MM.1S (cell line): ENCODE data around the gene HDAC7.

Experiments
- EZH2 ChIP-seq: fragments of 300-600 bp; sonication (generic); optimal IDR thresholded peaks from 2 replicates; pipeline ENCODE3; 2017; ENCODE audit warnings: low read depth, mild to moderate bottlenecking, antibody characterized with exemption, low read length, mixed read lengths
- EZH2phosphoT487 ChIP-seq: fragments of 300-600 bp; sonication (generic); IDR thresholded peaks from 2 replicates; pipeline ENCODE4 v1.6.1; 2018; ENCODE audit warnings: antibody characterized with exemption, low read length
- TF ChIP-seq, protein P1 (sequence below): fragments of 300-600 bp; sonication (generic); IDR thresholded peaks from 2 replicates; pipeline ENCODE4 v1.5.1; 2016; ENCODE audit warnings: antibody characterized with exemption, low read length, mixed read lengths

DNA sequence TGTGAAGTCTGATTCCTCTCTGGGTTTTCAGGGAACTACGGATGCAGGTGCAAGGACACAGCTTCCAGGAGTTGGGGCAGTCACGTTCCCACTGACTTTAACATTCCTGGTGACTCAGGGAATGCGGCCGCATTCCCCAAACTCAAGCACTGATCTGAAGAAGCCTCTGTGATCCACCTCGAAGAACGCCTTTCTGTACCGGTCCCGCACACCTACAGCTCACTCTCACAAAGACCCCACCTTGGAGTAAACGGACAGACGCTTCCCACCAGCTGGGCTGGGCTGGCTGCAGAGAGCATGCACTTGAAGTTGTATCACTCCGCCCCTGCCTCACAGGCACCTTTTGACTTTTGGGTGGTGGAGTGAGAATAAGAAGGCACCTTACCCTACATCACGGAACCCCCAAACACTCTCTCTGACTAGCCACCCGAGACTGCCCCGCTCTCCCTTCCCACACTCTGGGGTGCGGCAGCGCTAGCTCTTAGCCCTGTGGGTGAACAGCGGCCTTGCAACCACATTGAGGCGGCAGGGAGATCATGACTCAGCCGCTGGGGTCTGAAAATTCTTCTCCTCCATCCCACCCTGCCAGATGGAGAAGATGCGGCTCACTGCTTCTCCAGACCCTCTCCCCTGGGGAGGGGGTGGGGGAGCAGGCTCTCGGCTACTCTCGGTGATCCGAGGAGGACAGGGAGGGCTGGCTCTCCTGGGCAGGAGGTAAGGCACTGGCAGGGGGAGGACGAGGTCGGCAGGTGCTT lies 23.7 kb upstream of the HDAC7 start:
- TF ChIP-seq, protein P1, sequence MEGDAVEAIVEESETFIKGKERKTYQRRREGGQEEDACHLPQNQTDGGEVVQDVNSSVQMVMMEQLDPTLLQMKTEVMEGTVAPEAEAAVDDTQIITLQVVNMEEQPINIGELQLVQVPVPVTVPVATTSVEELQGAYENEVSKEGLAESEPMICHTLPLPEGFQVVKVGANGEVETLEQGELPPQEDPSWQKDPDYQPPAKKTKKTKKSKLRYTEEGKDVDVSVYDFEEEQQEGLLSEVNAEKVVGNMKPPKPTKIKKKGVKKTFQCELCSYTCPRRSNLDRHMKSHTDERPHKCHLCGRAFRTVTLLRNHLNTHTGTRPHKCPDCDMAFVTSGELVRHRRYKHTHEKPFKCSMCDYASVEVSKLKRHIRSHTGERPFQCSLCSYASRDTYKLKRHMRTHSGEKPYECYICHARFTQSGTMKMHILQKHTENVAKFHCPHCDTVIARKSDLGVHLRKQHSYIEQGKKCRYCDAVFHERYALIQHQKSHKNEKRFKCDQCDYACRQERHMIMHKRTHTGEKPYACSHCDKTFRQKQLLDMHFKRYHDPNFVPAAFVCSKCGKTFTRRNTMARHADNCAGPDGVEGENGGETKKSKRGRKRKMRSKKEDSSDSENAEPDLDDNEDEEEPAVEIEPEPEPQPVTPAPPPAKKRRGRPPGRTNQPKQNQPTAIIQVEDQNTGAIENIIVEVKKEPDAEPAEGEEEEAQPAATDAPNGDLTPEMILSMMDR: no peak
- TF ChIP-seq EZH2 (no peak), EZH2phosphoT487 (no peak)
